GM10266 (cell line): ENCODE data around the gene TENT4B.

Experiments
- DNase-seq: peaks from one replicate; pipeline ENCODE4 v3.0.0; 2012; ENCODE audit errors: extremely low spot score
- TF ChIP-seq, protein P1 (sequence below): IDR thresholded peaks from 2 replicates; pipeline ENCODE4 v1.5.1; 2012; ENCODE audit warnings: mild to moderate bottlenecking, low read depth; ENCODE audit not compliant: control insufficient read depth, insufficient read depth; ENCODE audit errors: missing control alignments

Gene TENT4B

DNA sequence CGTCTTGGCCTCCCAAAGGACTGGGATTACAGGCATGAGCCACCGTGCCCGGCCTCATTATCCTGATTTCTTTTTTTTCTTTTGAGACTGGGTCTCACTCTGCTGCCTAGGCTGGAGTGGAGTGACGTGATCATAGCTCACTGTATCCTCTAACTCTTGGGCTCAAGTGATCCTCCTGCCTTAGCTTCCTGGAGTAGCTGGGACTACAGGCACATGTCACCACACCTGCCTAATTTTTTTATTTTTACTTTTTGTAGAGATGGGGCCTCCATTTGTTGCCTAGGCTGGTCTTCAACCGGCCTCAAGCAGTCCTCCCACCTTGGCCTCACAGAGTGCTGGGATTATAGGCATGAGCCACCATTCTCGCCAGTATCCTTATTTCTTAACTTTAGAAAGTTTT, 3.5 kb downstream of the TENT4B start:
- no peak for DNase-seq
- TF ChIP-seq, protein P1, sequence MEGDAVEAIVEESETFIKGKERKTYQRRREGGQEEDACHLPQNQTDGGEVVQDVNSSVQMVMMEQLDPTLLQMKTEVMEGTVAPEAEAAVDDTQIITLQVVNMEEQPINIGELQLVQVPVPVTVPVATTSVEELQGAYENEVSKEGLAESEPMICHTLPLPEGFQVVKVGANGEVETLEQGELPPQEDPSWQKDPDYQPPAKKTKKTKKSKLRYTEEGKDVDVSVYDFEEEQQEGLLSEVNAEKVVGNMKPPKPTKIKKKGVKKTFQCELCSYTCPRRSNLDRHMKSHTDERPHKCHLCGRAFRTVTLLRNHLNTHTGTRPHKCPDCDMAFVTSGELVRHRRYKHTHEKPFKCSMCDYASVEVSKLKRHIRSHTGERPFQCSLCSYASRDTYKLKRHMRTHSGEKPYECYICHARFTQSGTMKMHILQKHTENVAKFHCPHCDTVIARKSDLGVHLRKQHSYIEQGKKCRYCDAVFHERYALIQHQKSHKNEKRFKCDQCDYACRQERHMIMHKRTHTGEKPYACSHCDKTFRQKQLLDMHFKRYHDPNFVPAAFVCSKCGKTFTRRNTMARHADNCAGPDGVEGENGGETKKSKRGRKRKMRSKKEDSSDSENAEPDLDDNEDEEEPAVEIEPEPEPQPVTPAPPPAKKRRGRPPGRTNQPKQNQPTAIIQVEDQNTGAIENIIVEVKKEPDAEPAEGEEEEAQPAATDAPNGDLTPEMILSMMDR: no peak

DNA sequence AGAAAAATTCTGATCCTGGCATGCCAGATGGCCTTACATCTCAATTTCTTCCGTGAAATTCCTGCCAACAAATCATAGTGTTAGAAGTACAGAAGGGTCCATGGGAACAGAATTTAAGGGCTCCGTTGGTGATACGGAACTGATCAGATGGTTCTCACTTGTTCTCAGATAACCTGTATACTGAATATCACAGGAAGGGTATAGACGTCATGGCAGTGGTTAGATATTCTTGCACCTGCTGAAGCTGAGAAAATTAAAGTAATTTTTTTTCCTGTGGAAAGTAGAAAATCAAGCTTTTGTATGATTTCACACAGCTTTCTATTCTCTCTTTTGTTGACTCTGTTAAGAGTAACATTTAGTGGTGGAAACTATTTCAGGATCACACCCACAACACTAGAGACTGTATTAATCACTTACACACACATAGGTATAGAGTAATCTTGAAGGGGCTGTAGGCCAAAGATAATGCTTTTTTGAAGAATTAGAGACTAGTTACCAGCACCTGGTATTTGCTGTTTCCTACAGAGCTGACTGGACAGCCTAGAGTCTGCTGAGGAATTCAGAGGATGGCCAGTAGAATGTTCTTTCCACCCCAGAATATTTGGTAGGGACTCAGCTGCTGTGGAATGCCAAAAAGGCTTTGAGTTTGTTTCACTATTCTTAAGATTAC, 7.5 kb downstream of the TENT4B start:
- no peak for DNase-seq
- TF ChIP-seq, protein P1: no peak

DNA sequence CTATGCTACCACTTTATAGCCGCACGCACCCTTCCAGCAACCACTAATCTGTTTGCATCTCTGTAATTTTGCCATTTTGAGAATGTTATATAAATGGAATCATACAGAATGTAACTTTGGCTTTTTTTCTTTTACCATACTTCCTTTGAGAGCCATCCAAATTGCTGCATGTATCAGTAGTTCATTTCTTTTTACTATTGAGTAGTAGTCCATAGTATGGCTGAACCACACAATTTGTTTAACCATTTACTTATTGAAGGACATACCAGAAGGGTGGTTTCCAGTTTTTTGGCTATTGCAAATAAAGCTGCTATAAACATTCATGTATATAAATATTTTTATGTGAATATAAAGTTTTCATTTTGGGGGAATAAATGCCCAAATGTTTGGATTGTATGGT, 8.8 kb downstream of the TENT4B start:
- TF ChIP-seq, protein P1: no peak
- DNase-seq: no peak

DNA sequence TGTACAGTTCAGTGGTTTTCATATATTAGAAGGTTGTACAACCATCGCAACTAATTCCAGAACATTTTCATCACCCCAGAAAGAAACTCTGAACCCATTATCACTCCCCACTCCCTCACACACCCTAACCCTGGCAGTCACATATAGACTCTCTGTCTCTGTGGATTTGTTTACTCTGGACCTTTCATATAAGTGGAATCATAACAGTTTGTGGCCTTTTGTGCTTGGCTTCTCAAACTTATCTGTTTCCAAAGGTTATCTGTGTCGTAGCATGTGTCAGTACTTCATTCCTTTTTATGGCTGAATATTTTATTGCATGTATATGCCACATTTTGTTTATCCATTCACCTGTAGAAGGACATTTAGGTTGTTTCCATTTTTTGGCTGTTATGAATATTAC, 12.4 kb downstream of the TENT4B start:
- TF ChIP-seq, protein P1: no peak
- no peak for DNase-seq

DNA sequence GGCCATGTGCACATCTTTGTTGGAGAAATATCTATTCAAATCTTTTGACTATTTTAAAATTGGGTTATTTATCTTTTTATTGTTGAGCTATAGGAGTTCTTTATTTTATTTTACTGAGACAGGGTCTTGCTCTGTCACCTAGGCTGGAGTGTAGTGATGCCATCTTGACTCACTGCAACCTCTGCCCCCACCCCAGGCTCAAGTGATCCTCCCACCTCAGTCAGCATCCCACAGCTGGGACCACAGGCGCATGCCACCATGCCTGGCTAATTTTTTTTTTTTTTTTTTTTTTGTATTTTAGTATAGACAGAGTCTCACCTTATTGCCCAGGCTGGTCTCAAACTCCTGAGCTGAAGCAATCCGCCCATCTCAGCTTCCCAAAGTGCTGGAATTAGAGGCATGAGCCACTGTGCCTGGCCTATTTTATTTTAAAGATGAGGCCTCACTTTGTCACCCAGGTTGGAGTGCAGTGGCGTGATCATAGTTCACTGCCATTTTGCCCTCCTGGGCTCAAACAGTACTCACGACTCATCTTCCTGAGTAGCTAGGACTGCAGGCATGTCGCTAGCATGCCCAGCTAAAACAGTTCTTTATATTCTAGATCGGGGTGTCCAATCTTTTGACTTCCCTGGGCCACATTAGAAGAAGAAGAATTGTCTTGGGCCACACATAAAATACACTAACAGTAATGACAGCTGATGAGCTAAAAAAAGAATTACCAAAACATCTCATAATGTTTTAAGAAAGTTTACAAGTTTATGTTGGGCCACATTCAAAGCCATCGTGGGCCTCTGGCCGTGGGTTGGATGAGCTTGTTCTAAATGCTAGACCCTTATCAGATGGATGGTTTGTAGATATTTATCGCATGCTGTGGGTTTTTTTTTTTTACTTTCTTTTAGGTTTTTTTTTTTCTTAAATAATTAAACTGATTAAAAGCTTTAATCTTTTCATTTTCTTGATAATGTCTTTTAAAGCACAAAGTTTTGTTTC, 13.7 kb downstream of the TENT4B start:
- DNase-seq: no peak
- TF ChIP-seq, protein P1: no peak

DNA sequence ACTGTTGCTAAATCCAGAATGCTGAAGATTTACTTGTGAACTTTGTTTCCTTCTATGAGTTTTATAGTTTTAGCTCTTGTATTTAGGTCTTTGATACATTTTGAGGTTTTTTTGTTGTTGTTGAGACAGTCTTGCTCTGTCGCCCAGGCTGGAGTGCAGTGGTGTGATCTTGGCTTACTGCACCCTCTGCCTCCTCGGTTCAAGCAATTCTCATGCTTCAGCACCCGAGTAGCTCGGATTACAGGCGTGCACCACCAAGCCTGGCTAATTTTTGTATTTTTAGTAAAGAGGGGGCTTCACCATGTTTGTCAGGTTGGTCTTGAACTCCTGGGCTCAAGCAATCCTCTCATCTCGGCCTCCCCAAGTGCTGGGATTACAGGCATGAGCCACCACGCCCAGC, 14.4 kb downstream of the TENT4B start:
- TF ChIP-seq, protein P1: no peak
- no peak for DNase-seq
